GM18505 (cell line): ENCODE results near the gene COQ4.

Experiments
- ATAC-seq: cut with Tn5 transposase; IDR thresholded peaks from one replicate; pipeline ENCODE4 v1.9.1; 2021; ENCODE audit not compliant: unreplicated experiment
- POLR2A ChIP-seq: IDR thresholded peaks from 4 replicates; pipeline ENCODE4 v1.6.1; 2011; ENCODE audit warnings: borderline replicate concordance; ENCODE audit not compliant: insufficient read depth, insufficient read length; ENCODE audit errors: extremely low read depth

COQ4 gene

DNA sequence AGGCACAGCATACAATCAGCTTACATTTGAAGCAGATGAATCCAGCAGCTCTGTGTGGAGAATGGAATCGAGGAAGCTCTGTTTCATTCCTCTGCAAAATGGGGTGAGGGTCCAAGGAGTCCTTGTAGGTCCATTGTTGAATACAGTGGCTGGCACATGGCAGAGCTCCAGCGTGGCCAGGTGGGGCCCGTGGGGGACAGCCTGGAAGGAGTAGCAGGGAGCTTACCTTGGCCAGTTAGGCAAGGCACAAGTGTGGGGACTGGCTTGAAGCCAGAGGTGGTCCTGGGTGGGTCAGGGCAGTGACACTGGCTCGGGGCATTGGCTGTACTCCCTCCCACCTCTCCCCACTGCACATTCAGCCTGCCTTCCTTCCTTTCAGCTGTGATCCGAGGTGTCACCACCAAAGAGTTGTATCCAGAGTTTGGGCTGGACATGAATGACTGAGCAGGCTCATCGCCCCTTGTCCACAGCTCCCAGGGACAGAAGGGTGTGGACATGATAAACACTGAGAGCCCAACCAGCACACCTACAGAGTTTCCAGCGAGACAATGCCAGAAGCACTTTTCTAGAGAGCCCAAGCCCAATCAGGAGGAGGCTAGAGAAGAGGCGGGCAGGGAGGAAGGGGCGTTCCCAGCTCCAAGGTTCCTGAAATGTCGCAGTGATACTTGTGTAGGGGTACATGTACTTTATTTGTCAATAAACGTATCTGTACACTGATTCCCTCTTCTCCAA lies 34.2 kb upstream of the COQ4 start:
- ATAC-seq: no peak
- TF ChIP-seq POLR2A: no peak

DNA sequence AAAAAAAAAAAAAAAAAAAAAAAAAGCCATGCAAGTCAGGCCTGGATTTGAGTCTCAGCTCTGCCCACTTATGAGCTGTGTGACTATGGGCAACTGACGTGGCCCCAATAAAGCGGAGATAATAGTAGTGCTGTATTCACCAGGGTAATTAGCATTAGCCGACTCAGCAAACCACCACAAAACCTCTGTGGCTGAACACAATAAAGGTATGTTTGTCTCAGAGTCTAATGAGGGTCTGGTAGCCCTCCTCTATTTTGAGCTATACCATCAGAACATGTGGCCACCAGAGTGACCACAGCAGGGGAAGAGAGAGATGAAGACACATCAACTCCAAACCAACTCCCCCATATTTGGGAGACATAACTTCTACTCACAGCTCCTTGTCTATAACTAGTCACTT lies 30.6 kb upstream of the COQ4 start:
- TF ChIP-seq POLR2A: no peak
- ATAC-seq: no peak

DNA sequence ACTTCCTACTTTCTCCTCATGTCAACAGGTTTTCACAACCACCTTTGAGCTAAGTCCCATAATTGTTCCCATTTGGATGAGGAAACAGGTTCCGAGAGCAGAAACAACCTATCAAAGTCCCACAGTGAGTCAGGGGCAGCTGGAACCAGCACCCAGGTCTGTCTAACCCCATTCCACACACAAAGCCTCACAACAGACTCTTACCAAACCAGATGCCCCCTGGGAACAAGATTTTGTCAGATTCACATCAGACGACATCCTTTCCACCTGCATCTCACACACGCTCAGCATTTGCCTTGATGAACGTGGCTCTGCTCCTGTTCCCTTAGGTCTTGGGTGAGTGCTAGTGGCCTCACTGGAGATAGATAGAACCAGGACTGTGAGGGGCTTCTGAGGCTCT lies 29.5 kb upstream of the COQ4 start:
- TF ChIP-seq POLR2A: no peak
- ATAC-seq: no peak

DNA sequence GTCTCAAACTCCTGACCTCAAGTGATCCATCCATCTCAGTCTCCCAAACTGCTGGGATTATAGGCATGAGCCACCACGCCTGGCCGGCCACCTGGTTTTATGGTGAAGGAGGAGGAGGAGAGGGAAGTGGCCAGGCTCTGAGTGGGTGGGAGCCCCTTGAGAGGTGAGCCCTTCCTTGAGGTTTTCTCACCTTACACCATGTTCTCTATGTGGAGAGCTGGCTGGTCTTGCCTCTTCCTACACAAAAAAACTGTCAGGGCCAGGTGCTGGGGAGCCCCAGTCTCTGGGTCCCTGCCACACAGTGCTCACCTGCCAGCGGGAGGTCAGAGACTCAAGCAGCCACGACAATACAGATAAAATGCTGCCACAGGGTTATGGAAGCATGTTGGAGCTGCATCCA lies 28.5 kb upstream of the COQ4 start:
- no peak for TF ChIP-seq POLR2A
- ATAC-seq: no peak

DNA sequence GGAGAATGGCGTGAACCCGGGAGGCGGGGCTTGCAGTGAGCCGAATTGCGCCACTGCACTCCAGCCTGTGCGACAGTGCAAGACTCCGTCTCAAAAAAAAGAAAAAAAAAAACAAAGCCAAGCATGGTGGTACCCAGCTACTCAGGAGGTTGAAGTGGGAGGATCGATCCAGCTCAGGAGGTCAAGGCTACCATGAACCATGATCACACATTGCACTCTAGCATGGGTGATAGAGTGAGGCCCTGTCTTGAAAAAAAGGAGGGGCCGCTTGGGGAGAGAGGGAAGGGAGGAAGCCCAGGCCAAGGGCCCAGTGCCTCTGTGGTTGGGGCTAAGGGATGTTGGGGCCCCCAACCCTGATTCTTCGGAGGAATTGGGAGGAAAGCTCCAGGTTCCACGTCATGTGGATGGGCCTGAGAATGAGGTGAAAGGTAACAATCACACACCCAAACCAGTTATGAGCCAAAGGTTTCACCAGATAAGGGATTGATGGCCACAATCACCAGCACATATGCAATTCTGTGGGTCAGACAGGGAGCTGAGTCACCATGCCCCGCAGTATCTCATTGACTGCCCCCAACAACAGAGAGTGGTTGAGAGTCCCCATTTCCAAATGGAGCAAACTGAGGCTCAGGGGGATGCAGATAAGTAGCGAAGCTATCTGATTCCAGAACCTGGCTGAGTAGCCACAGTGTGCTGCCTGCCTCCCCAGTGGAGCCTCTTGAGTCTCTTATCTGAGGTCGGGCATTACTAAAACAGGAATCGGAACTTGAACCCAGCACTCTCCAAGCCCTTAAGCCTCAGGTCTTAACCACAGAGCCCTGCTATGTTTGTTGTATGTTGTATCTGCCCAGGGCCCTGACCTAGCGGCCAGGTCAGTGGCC lies 26.1 kb upstream of the COQ4 start:
- no peak for ATAC-seq
- TF ChIP-seq POLR2A: no peak

DNA sequence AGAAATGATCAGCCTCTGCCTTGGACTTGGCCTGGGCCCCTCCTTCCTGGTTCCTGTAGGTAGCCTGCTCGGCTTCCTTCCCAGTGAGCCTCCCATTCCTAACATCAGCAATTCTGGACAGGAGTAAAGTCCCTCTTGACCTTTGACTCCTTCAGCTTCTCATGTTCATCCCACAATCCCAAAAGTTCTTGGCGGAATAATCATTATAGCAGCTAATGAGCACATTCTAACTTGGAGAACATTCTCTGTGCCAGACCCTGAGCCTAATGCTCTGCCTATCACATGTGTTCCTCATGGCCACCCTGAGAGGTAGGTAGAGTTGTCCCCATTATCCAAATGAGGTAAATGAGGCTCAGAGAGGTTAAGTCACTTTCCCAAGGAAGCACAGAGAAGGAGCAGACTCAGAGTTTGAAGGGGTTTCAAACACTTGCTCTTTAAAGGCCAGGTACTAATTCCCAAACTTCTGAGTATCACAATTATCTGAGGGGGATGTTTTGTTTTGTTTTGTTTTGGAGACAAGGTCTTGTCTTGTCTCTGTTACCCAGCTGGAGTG lies 25.3 kb upstream of the COQ4 start:
- no peak for TF ChIP-seq POLR2A
- ATAC-seq: no peak

DNA sequence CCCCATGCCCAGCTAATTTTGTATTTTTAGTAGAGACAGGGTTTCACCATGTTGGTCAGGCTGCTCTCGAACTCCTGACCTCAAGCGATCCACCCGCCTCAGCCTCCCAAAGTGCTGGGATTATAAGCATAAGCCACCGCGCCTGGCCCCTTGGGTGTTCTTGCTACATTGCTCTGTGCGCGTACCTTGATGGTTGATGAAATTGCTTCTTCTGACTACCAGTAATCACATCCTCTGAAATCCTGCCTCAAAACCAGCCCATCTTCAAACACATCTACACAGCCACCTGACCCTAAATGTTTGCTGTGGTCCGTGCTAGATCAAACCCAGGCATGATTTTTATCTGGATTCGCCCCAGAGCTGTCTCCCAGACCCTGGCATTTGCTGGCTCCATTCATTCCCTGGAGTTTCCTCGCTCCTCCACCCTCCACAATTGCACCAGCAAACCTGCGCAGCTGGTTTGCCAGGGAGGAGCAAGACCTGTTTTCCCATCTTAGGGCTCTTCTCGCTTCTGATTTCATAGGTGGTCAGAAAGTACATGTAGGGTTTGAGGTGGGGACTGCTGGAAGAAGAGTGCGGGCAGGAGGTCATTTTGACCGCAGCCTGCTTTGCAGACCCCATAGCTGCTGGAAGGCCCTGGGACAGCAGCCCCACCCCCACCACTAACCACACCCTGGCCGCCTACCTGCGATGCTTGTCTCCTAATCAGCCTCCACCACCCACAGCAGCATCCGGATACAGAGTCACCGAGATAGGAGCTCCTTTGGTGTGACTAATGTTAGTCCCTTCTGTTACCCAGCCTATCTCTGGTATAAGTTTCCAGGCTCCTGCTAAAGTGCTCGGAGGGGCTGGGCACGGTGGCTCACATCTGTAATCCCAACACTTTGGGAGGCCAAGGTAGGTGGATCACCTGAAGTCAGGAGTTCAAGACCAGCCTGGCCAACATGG lies 23.8 kb upstream of the COQ4 start:
- no peak for ATAC-seq
- TF ChIP-seq POLR2A: no peak

DNA sequence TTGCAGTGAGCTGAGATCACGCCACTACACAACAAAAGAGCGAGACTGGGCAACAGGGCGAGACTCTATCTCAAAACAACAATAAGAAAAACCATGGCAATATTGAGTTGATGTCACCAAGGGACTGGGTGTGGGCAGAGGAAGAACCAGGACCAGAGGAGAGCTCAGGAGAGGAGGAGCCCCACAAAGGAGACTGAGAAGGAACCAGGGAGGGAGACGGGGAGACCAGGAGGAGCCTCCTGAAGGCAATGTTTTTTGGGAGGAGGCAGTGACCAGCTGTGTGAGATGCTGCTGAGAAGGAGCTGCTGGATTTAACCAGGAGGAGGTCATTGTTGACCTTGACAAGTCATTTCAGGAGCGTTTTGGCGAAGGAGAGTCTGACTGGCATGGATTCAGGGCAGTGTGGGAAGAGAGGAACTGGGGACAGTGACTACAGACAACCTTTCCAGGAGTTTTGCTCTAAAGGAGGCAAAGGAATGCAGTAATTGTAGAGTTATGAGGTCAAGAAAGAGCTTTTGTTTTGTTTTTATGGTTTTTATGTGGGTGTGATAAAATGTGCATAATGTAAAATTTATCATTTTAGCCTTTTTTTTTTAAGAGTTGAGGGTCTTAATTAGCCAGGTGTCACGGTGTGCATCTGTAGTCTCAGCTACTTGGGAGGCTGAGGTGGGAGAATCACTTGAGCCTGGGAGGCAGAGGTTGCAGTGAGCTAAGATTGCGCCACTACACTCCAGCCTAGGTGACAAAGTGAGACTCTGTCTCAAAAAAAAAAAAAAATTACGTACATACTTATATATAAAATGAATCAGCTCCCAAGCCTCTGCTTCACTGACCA lies 18.3 kb upstream of the COQ4 start:
- no peak for TF ChIP-seq POLR2A
- no peak for ATAC-seq

DNA sequence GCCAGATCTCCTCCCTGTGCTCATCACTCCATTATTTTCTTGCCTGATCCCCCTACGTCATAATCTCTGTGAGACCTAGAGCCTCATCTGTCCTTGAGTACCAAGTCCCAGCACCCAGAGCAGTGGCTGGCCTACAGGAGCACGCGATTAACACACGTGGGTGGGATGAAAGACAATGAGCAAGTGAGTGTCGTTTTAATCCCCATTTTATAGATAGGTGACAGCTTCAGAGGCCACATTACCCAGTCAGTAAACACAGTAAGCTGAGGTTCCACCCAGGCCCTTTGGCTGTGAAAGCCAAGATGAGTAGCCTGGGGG lies 17.7 kb upstream of the COQ4 start:
- no peak for TF ChIP-seq POLR2A
- no peak for ATAC-seq

DNA sequence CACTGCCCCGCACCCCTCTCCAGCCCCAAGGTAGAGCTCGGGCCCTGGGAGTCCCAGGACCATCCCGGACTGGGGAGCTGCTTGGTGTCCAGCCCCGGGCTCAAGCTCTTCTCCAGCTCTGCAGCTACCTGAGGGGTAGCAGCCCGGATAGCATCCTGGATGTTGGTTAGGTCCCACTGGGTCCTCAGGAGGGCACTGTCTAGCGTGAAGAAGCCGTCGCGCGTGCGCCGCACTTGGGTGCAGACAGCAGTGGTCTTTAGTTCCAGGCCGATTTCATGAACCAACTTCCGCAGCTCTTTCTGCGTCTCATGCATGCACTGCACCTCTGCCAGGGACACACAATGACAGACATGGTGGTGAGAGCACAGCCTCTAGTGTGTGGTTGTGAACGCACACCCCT lies 13.1 kb upstream of the COQ4 start:
- TF ChIP-seq POLR2A: no peak
- ATAC-seq: no peak

DNA sequence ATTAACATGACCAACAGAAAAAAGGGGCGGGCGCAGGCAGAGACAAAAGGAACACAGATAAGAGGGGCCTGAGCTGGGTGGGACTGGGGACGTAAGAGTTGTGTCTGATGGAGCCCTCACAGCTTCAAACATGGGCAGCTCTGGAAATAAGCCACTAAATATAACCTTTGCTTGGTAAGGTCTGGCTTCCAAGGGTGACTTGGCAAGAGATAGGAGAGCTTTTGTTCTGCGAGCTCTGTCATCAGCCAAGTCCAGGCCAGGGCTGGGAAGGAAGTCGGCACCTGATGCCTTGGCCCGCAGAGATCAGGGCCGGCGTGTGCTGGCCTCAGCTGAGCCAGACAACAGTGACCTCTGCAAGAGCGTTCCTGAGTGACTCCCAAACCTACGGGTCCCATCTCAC lies 12.2 kb upstream of the COQ4 start:
- no peak for ATAC-seq
- TF ChIP-seq POLR2A: no peak

DNA sequence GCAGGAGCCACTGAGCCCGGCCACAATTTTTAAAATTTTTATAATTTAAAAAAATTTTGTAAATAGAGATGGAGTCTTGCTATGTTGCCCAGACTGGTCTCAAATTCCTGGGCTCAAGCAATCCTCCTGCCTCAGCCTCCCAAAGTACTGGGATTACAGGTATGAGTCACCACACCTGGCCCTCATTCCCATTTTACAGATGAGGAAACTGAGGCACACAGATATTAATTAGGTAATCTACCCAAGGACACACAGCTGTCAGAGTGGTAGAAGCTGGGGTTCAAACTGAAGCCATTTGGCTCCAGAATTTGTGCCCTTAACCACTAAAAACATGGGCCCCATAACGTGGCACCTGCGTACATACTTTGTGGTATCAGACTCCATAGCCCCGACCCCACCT lies 7.9 kb upstream of the COQ4 start:
- TF ChIP-seq POLR2A: no peak
- ATAC-seq: no peak

DNA sequence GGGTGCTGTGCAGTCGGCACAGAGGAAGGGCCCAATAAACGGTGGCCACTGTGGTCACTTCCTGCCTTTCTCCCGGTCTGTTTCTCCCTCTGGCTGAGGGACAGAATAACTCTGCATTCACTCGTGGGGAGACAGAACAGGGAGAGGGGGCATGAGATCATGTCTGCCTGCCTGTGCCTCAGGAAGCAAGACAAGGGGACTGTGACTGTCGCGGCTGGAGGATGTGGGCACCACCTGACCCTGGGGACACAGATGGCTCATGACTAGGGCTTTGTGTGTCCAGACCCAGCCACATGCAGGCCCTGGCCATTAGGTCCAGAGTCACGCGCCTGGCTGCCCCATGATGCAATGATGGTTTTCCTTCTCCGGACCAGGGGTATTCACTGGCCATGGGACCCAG lies 6.2 kb upstream of the COQ4 start:
- ATAC-seq: no peak
- TF ChIP-seq POLR2A: no peak

DNA sequence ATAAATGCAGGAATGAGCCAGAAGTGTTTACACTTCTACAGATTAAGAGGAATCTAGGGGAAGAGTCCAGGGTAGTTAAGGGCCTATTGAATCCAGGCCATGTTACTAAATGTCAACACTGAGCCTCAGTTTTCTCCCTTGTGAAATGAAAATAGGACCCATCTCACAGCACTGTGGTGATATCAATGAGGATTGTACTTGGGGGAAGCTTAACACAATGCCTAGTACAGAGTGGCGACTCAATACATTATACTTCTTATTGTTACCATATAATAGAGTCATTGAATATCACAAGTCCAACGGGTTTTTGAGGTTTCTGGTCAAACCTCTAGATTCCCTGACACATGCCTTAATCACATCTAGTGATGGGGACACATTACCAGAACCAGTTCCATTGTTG lies 5.0 kb upstream of the COQ4 start:
- no peak for TF ChIP-seq POLR2A
- ATAC-seq: no peak
